Cortex of kidney (tissue), 1 donor: ENCODE data around the gene ATP2B2.
"Not testable (repeated sequence)": the region's sequence is repeated elsewhere in the genome, so short reads cannot be mapped to it uniquely, and the experiment has no call there.

Experiments used
- DNase-seq: peaks from one replicate; lab custom pipeline; 2025; lab: John Stamatoyannopoulos, UW

ATP2B2 gene

GRCh38 chr3:10505050-10505790 lies at the start of gene ATP2B2:
ATP2B2 (minus strand) TSS chr3:10505586; CDS start chr3:10449543, 56,043 bp downstream.
- DNase-seq: no peak

- no peak for DNase-seq
Observed at GRCh38 chr3:10554746-10555145, 49.4 kb upstream of the ATP2B2 start.

- no peak for DNase-seq
Observed at GRCh38 chr3:10554236-10554611, 48.8 kb upstream of the ATP2B2 start.

GRCh38 chr3:10553591-10554235 lies 48.3 kb upstream of the ATP2B2 start:
- no peak for DNase-seq

GRCh38 chr3:10552631-10552943 lies 47.2 kb upstream of the ATP2B2 start:
- DNase-seq: no peak

GRCh38 chr3:10551821-10552630 lies 46.6 kb upstream of the ATP2B2 start:
- no peak for DNase-seq

GRCh38 chr3:10551139-10551538 lies 45.8 kb upstream of the ATP2B2 start:
- no peak for DNase-seq

GRCh38 chr3:10550705-10551104 lies 45.3 kb upstream of the ATP2B2 start:
- no peak for DNase-seq

- no peak for DNase-seq
Observed at GRCh38 chr3:10549617-10550230, 44.3 kb upstream of the ATP2B2 start.

GRCh38 chr3:10548992-10549391 lies 43.6 kb upstream of the ATP2B2 start:
- DNase-seq: no peak

GRCh38 chr3:10547841-10548783 lies 42.7 kb upstream of the ATP2B2 start:
- DNase-seq: no peak

GRCh38 chr3:10547413-10547812 lies 42.0 kb upstream of the ATP2B2 start:
- DNase-seq: no peak

GRCh38 chr3:10546820-10547263 lies 41.5 kb upstream of the ATP2B2 start:
- no peak for DNase-seq

- no peak for DNase-seq
Observed at GRCh38 chr3:10546181-10546624, 40.8 kb upstream of the ATP2B2 start.

- no peak for DNase-seq
Observed at GRCh38 chr3:10542518-10542917, 37.1 kb upstream of the ATP2B2 start.

GRCh38 chr3:10540347-10540746 lies 35.0 kb upstream of the ATP2B2 start:
- not testable (repeated sequence) for DNase-seq

GRCh38 chr3:10534066-10534465 lies 28.7 kb upstream of the ATP2B2 start:
- no peak for DNase-seq

- no peak for DNase-seq
Observed at GRCh38 chr3:10533737-10534023, 28.3 kb upstream of the ATP2B2 start.

- no peak for DNase-seq
Observed at GRCh38 chr3:10532939-10533736, 27.8 kb upstream of the ATP2B2 start.

- DNase-seq: no peak
Observed at GRCh38 chr3:10531031-10531430, 25.6 kb upstream of the ATP2B2 start.

GRCh38 chr3:10530241-10530640 lies 24.9 kb upstream of the ATP2B2 start:
- no peak for DNase-seq
